ENCODE data around the gene ATP8A1.

- no peak for TF ChIP-seq POLR2A (IDR thresholded peaks at IDR 0.05; ENCODE audit: low read depth, low read length)
- TF ChIP-seq POLR2AphosphoS5 (IDR thresholded peaks at IDR 0.05; ENCODE audit: low read depth, low read length), result no peak
- TF ChIP-seq SPI1 (IDR thresholded peaks at IDR 0.05; ENCODE audit: low read depth, low read length), result no peak
- no peak for TF ChIP-seq TAF1 (IDR thresholded peaks at IDR 0.05; ENCODE audit: low read depth, low read length)
- no peak for TF ChIP-seq POU2F2 (IDR thresholded peaks at IDR 0.05; ENCODE audit: low read depth, low read length)
- TF ChIP-seq PAX5 (IDR thresholded peaks at IDR 0.05; ENCODE audit: insufficient read depth, low read length, severe bottlenecking), result no peak
These were observed 109.1 kb downstream of the ATP8A1 start for GRCh38 chr4:42547805-42548204.
